Keratinocyte (primary cell): ENCODE data around the gene SEC11C. TPM values are rescaled to one million over a fixed set of nuclear protein-coding genes. Genes with fewer than 3 reads are reported as not detected.

Experiments
- DNase-seq: peaks from one replicate; pipeline ENCODE4 v3.0.0-alpha.2; 2011; ENCODE audit warnings: low read depth, missing footprints, low spot score
- FAIRE-seq: peaks from 2 replicates; lab custom pipeline; 2011; peaks lifted over from hg19 to GRCh38; lab: Jason Lieb, UNC
- H2AFZ ChIP-seq: 2 replicates; pipeline ENCODE4 v1.6.0; 2012; ENCODE audit warnings: low read length, control low read depth, inconsistent platforms; ENCODE audit not compliant: control insufficient read depth
- H3K27ac ChIP-seq: 2 replicates; pipeline ENCODE4 v1.5.1; 2011; ENCODE audit warnings: low read length; ENCODE audit not compliant: control insufficient read depth, insufficient read depth
- H3K27me3 ChIP-seq: 3 replicates; pipeline ENCODE4 v1.6.0; 2011; ENCODE audit warnings: low read length; ENCODE audit not compliant: control insufficient read depth, insufficient read depth; ENCODE audit errors: extremely low read depth
- H3K36me3 ChIP-seq, 2 experiments: 2 replicates in 1 of 2; 3 replicates in 1 of 2; pipeline ENCODE4 v1.5.1; 2011; ENCODE audit warnings: low read length in 2 of 2, mild to moderate bottlenecking in 1 of 2; ENCODE audit not compliant: control insufficient read depth in 2 of 2, insufficient read depth in 2 of 2; ENCODE audit errors: extremely low read depth in 1 of 2
- H3K4me1 ChIP-seq: 3 replicates; pipeline ENCODE4 v1.5.1; 2011; ENCODE audit warnings: low read length; ENCODE audit not compliant: control insufficient read depth, insufficient read depth; ENCODE audit errors: extremely low read depth
- H3K4me2 ChIP-seq: 3 replicates; pipeline ENCODE4 v1.6.0; 2011; ENCODE audit warnings: low read depth, low read length; ENCODE audit not compliant: control insufficient read depth, insufficient read depth; ENCODE audit errors: extremely low read depth
- H3K4me3 ChIP-seq, 3 experiments: fragments of 200-600 bp in 1 of 3; sonication (generic) in 1 of 3; 2 replicates in 2 of 3; 3 replicates in 1 of 3; pipeline ENCODE4 v1.5.1; 2011 to 2016; ENCODE audit warnings: low read length in 3 of 3, mild to moderate bottlenecking in 3 of 3, control low read depth in 2 of 3, inconsistent platforms in 1 of 3, low read depth in 1 of 3, mixed read lengths in 1 of 3, mixed run types in 1 of 3, moderate library complexity in 1 of 3; ENCODE audit not compliant: control insufficient read depth in 2 of 3, insufficient read depth in 2 of 3; ENCODE audit errors: extremely low read depth in 1 of 3
- H3K79me2 ChIP-seq: 2 replicates; pipeline ENCODE4 v1.6.0; 2012; ENCODE audit warnings: low read length; ENCODE audit not compliant: control insufficient read depth, insufficient read depth
- H3K9ac ChIP-seq: 3 replicates; pipeline ENCODE4 v1.6.0; 2011; ENCODE audit warnings: low read length; ENCODE audit not compliant: control insufficient read depth, insufficient read depth; ENCODE audit errors: extremely low read depth
- H3K9me1 ChIP-seq: 3 replicates; pipeline ENCODE4 v1.6.0; 2011; ENCODE audit warnings: low read length; ENCODE audit not compliant: control insufficient read depth, insufficient read depth; ENCODE audit errors: extremely low read depth
- H3K9me3 ChIP-seq: 2 replicates; pipeline ENCODE4 v1.5.1; 2012; ENCODE audit warnings: low read depth, low read length; ENCODE audit not compliant: control insufficient read depth
- H4K20me1 ChIP-seq: 3 replicates; pipeline ENCODE4 v1.6.0; 2011; ENCODE audit warnings: low read length; ENCODE audit not compliant: control insufficient read depth, insufficient read depth; ENCODE audit errors: extremely low read depth
- EZH2 ChIP-seq: IDR thresholded peaks from one replicate; pipeline ENCODE4 v1.6.1; 2012; ENCODE audit warnings: inconsistent platforms, mild to moderate bottlenecking, low read length, moderate library complexity
- dilution Hi-C: fragments of 300-500 bp; cut with MboI; formaldehyde crosslinking; loops from one replicate; pipeline ENCODE4 v1.7.0; 2020; ENCODE audit warnings: low sequenced_read_pairs; ENCODE audit not compliant: extremely low pct_ligation_motif_present
- polyA plus RNA-seq, 5 experiments: library from polyadenylated mRNA; depleted of rRNA in 3 of 5; stranded (reverse) in 3 of 5; stranded (forward) in 1 of 5; unstranded in 1 of 5; fragments of >200 nt; gene quantifications; 1 replicate in 1 of 5; 2 replicates in 3 of 5; 3 replicates in 1 of 5; pipeline versions ENCODE4 v1.2.1 to v1.2.3, GENCODE V29; 2011 to 2012; ENCODE audit warnings: missing spikeins in 2 of 5, low read depth in 1 of 5, low replicate concordance in 1 of 5
- TF ChIP-seq, protein P1 (sequence below), 3 experiments: IDR thresholded peaks in 1 of 3; conservative IDR thresholded peaks in 1 of 3; optimal IDR thresholded peaks in 1 of 3; 2 replicates in 2 of 3; 3 replicates in 1 of 3; pipeline versions ENCODE3 to v1.5.1; 2011; ENCODE audit warnings: low read length in 3 of 3, mild to moderate bottlenecking in 3 of 3, moderate library complexity in 2 of 3, control low read depth in 1 of 3, inconsistent platforms in 1 of 3; ENCODE audit not compliant: insufficient read depth in 2 of 3; ENCODE audit errors: extremely low read depth in 1 of 3

Gene SEC11C
- polyA plus RNA-seq, 1 donor (not counting 4 experiments of a cell fraction or from before 2014, with no cell fraction given): 56.5 TPM

DNA sequence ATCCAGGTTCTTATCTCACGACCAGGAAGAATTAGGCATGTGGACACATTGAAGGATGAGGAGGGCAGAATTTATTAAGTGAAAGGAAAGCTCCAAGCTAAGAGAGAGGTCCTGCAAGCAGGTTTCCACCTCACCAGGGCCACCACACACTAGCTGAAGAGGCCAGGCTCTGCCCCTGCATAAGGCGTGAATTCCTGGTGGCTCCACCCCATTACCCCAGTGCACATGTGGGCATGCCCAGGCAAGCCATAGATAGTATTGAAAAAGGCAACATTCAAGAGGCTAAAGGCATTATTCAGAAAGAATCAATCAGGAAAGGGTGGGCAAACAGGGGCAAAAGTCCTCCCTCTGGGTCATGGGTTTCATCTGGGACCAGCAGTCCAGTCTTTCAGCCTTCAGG lies 49.3 kb downstream of the SEC11C start:
- Histone ChIP-seq H3K9ac (no peak overlapping the region), H3K9me3 (no peaks in the 10 kb centered on the region), H3K27me3 (no peaks in the 10 kb centered on the region), H4K20me1 (no peaks in the 10 kb centered on the region), H3K27ac (peak overlapping the region; percentile 13), H3K36me3 (no peaks in the 10 kb centered on the region), H3K9me1 (no peaks in the 10 kb centered on the region), H3K4me1 (peaks cover 6% of the 10 kb centered on the region), H2AFZ (peak overlapping the region; percentile 17), H3K4me3 (no peak overlapping the region), H3K4me2 (no peak overlapping the region), H3K79me2 (no peaks in the 10 kb centered on the region)
- DNase-seq (no peak), FAIRE-seq (peak; percentile 49)
- TF ChIP-seq, protein P1, sequence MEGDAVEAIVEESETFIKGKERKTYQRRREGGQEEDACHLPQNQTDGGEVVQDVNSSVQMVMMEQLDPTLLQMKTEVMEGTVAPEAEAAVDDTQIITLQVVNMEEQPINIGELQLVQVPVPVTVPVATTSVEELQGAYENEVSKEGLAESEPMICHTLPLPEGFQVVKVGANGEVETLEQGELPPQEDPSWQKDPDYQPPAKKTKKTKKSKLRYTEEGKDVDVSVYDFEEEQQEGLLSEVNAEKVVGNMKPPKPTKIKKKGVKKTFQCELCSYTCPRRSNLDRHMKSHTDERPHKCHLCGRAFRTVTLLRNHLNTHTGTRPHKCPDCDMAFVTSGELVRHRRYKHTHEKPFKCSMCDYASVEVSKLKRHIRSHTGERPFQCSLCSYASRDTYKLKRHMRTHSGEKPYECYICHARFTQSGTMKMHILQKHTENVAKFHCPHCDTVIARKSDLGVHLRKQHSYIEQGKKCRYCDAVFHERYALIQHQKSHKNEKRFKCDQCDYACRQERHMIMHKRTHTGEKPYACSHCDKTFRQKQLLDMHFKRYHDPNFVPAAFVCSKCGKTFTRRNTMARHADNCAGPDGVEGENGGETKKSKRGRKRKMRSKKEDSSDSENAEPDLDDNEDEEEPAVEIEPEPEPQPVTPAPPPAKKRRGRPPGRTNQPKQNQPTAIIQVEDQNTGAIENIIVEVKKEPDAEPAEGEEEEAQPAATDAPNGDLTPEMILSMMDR (optimal IDR thresholded peaks at IDR 0.05 in 1 of 3, IDR thresholded peaks at IDR 0.05 in 1 of 3, conservative IDR thresholded peaks at IDR 0.05 in 1 of 3; ENCODE audit: extremely low read depth in 1 of 3, insufficient read depth in 2 of 3, low read length in 3 of 3): no peak
- TF ChIP-seq EZH2: no peak
- dilution Hi-C loops: no loop called here

DNA sequence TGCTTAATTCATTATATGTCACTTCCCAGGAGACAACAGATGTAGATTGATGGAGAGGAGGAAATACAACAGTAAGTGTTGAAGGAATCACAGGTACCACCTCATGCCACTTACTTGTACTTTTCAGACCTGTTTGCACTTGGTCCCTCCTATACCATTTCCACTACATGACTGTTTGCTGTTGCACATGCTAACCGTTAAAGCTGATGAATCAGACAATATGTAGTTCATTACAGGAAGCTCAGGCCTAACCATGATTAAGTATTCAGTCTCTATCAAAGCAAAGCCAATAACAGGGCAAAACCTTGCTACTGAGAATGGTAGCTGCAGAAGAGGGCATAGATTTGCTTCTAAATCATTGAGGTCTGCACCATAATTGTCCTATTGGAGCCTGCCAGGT lies 50.1 kb downstream of the SEC11C start:
- Histone ChIP-seq H3K27me3 (no peaks in the 10 kb centered on the region), H3K27ac (no peak overlapping the region), H3K36me3 (no peaks in the 10 kb centered on the region), H3K4me3 (no peak overlapping the region), H3K9me1 (no peaks in the 10 kb centered on the region), H3K4me1 (peaks cover 6% of the 10 kb centered on the region), H3K79me2 (no peaks in the 10 kb centered on the region), H3K9ac (no peak overlapping the region), H4K20me1 (no peaks in the 10 kb centered on the region), H3K4me2 (no peak overlapping the region), H3K9me3 (no peaks in the 10 kb centered on the region), H2AFZ (no peak overlapping the region)
- no peak for DNase-seq
- dilution Hi-C loops: no loop called here
- no peak for TF ChIP-seq EZH2
- FAIRE-seq: peak; percentile 69

DNA sequence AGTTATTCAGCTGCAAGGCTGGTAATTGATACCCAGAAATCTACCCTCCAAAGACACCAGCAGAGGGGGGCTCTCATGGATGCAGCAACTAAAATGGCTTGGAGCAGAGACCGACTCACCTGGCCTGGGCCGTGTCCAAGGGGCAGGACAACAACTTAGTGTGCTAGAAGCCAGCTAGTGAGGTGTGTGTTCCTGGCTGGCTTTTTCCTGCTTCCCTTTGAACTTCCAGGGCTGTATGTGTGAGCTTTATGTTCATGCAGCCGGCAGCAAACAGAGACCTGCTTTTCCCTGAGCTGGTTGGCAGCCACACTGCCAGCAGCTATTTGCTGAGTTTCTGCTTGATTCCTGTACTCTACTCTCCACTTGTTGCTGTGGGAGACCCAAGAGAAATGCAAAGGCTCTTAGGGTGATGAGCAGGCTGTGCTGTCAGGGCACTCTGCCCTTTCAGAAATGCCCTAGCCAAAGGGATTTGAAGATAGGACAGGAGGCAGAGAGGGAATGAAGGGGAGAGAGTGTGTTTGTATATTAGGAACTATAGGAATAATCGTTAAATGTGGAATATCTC lies 56.6 kb downstream of the SEC11C start:
- Histone ChIP-seq H4K20me1 (no peaks in the 10 kb centered on the region), H3K79me2 (no peaks in the 10 kb centered on the region), H3K9me1 (no peaks in the 10 kb centered on the region), H2AFZ (no peak overlapping the region), H3K27me3 (peaks cover 13% of the 10 kb centered on the region), H3K36me3 (no peaks in the 10 kb centered on the region), H3K27ac (no peak overlapping the region), H3K4me2 (no peak overlapping the region), H3K4me3 (no peak overlapping the region), H3K4me1 (no peaks in the 10 kb centered on the region), H3K9ac (no peak overlapping the region), H3K9me3 (no peaks in the 10 kb centered on the region)
- dilution Hi-C loops: no loop called here
- TF ChIP-seq EZH2: no peak
- TF ChIP-seq, protein P1 (optimal IDR thresholded peaks at IDR 0.05 in 1 of 3, IDR thresholded peaks at IDR 0.05 in 1 of 3, conservative IDR thresholded peaks at IDR 0.05 in 1 of 3; ENCODE audit: extremely low read depth in 1 of 3, insufficient read depth in 2 of 3, low read length in 3 of 3): no peak
- FAIRE-seq (no peak), DNase-seq (no peak)
